ENCODE results near the gene RASA3.
A peak's percentile ranks its signal among the peaks of the same experiment; 100 is the strongest.

Gene RASA3

DNA sequence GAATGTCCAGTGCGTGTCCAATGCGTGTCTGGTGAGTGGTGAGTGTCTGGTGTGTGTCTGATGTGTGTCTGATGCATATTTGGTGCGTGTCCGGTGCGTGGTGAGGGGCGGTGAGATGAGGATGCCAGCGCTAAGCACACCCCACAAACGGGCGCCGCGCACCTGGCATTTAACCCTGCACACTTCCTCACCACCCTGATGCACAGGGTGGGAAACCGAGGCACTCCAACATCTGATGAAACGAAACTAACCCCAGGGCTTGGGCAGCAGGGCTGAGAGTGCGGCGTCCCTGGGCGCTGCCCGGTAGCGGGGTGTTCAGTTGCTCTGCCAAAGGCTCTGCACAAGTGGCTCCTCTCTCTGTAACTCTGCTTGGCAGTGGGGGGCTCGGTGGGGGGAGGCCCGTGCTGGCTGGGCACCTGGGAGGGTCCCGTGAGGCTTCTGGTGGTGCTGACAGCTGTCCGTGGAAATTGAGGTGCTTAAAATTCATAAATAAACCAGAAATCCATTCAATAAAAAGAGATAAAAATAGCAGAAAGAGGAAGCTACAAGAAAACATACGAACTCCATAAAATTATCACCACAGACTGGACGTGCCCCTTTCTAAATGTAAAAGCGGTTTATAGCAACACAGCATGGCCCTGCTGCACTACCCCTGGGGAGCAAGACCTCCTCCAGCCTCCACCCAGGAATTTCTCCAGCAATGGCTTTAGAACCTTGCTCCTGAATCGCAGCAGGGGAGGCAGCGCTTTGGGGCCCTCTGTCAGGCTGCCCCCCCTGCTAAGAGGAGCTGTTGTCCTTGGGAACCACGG lies 76.0 kb downstream of the RASA3 start:
- DNase-seq (ENCODE audit: low read depth, low spot score), result no peak

GRCh38 chr13:114055766-114056165 lies 76.7 kb downstream of the RASA3 start:
- DNase-seq (ENCODE audit: low read depth, low spot score), result no peak

- no peak for DNase-seq (ENCODE audit: low read depth, low spot score)
Observed at GRCh38 chr13:114054830-114055439, 77.5 kb downstream of the RASA3 start.

DNA sequence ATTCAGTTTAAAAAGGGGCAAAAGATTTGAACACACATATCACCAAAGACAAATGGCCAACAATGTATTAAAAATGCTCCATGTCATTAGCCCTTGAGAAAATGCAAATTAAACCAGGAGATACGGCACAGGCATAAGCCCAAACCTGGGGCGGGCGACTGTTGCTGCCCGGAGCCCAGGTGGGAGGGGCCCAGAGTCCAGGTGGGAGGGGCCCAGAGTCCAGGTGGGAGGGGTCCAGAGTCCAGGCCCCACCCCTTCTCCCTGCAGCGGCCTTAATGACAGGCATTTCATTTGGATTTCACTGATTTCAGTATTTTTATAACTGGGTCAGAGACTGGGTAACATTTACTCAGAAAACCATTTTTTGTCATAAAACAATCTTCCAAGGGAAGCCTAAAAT lies 78.2 kb downstream of the RASA3 start:
- no peak for DNase-seq (ENCODE audit: low read depth, low spot score)

DNA sequence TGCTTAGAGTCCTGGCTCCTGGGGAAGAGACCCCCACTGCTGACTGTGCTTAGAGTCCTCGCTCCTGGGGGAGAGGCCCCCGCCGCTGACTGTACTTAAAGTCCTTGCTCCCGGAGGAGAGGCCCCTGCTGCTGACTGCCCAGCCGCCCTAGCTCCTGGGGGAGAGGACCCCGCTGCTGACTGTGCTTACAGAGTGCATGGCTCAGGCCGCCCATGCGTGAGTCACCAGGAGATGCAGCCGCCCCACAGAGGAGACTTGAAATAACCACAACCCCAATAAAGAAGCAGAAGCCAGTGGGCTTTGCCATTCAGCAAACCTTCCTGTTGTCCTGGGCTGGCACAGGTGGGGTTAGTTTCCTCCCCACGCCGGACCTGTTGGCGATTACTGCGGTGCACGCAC lies 79.4 kb downstream of the RASA3 start:
- DNase-seq (ENCODE audit: low read depth, low spot score), result no peak

DNA sequence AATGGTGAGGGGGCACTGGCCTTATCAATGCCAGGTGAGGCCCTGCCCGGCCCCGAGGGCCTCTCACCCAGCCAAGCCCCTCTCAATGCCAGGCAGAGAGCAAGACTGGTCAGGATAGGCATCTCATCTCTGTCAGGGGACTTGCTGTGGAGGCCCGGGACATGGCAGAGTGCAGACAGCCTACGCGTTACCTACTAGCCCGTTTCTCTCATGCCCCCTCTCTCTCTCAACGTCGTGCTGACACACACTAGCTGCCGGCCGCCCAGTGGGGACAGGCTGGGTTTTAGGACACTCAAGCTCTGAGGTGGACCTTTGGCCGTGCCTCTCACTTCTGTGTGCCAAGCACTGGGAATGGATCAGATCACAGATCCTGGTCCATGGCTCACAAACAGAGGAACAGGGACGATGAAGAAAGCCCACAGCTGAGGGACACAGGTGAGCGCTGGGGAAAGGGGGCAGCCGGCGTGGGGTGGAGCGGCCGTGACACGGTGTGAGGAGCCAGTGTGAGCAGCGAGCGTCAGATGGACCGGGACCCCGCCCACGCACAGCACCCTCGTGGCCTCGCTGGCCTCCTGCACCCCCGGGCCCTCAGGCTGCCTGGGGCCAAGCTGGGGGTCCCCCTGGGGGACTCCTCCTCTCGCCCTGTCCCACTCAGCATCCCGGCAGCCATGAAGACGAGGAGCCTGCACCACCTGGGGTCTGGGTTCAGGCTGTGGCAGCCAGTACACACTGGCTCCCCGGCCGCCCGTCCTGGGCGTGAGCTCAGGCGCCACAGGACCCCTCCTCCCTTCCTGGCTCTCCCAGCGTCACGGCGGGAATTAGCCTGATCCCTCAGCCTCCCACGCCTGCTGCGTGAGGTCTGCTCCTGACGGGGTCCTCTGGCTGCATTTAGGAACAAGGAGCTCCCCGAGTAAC lies 81.6 kb downstream of the RASA3 start:
- no peak for DNase-seq (ENCODE audit: low read depth, low spot score)

- no peak for DNase-seq (ENCODE audit: low read depth, low spot score)
Observed at GRCh38 chr13:114049626-114050101, 82.8 kb downstream of the RASA3 start.

DNA sequence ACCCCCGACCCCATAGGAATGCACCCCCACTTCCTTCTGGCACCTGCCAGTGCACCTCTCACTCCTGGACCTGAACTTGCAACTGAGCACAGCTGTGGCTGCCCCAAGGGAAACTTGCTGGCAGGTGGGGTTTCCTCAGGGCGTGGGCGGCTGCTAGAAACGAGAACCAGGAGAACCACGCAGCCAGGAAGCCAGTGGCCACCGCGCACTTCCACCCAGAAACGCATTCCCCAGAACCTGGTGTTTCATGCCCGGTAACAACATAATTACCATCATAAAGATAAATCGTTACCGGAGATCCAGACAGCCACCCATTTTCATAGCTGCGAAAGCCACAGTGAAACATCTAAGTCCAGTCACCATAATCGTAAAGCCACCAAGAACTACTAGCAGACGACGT lies 83.4 kb downstream of the RASA3 start:
- DNase-seq (ENCODE audit: low read depth, low spot score), result peak; percentile 37

- DNase-seq (ENCODE audit: low read depth, low spot score), result no peak
Observed at GRCh38 chr13:114048443-114048842, 84.0 kb downstream of the RASA3 start.

DNA sequence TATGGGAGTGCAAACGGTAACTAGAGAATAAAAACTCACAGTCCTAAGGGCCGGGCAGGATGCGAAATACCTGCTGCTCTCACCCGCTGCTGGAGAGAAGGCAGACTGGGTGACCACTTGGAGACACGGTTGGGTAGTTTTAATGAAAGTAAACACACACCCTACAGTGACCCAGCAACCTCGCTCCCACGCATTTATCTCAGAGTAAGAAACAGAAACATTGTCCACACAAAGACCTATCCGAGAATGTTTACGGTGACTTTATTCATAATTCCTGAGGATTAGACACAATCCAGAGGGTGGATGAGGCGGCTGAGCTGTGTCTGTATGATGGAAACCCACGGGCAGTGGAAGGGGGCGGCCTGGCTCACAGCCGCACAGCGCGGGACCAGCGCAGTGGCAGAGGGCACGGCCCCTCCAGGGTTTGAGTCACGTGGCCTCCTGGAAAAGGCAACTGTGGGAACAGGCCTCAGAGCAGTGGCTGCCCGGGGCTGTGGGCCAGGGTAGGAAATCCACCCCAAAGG lies 85.0 kb downstream of the RASA3 start:
- DNase-seq (ENCODE audit: low read depth, low spot score), result no peak

- DNase-seq (ENCODE audit: low read depth, low spot score), result no peak
Observed at GRCh38 chr13:114046431-114046975, 85.9 kb downstream of the RASA3 start.

DNA sequence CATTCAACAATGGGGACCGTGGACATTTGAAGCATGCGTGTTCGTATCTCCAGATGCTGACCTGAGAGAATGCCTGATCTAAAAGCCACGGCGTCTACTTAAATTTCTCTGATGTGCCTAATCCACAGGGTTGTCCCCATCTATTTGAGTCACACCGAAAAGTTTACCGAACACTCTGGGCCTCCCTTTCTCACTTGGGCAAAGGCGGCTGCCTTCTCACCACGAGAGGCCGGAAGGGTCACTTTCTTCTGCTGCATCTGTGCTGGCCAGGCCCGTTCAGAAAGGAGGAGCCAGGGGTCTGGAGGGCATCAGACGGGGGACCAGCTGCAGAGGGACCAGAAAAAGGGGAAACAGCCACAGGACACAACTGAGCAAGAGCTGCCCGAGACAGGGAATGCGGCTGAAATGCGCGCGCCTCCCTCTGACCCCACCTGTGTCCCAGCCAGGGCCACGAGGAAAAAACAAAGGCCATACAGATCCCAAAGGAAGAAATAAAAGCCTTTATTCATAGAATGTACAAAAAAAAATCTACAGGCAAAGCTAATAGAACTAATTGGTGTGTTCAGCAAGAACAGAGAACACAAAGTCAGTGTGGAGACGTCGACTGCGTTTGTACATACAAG lies 87.2 kb downstream of the RASA3 start:
- no peak for DNase-seq (ENCODE audit: low read depth, low spot score)

- no peak for DNase-seq (ENCODE audit: low read depth, low spot score)
Observed at GRCh38 chr13:114044486-114044885, 87.9 kb downstream of the RASA3 start.

GRCh38 chr13:114043421-114044053 lies 88.9 kb downstream of the RASA3 start:
- no peak for DNase-seq (ENCODE audit: low read depth, low spot score)

GRCh38 chr13:114042066-114042815 lies 90.2 kb downstream of the RASA3 start:
- no peak for DNase-seq (ENCODE audit: low read depth, low spot score)

GRCh38 chr13:114041493-114041892 lies 90.9 kb downstream of the RASA3 start:
- no peak for DNase-seq (ENCODE audit: low read depth, low spot score)

- no peak for DNase-seq (ENCODE audit: low read depth, low spot score)
Observed at GRCh38 chr13:114039471-114040141, 92.8 kb downstream of the RASA3 start.

GRCh38 chr13:114038900-114039299 lies 93.5 kb downstream of the RASA3 start:
- DNase-seq (ENCODE audit: low read depth, low spot score), result no peak

DNA sequence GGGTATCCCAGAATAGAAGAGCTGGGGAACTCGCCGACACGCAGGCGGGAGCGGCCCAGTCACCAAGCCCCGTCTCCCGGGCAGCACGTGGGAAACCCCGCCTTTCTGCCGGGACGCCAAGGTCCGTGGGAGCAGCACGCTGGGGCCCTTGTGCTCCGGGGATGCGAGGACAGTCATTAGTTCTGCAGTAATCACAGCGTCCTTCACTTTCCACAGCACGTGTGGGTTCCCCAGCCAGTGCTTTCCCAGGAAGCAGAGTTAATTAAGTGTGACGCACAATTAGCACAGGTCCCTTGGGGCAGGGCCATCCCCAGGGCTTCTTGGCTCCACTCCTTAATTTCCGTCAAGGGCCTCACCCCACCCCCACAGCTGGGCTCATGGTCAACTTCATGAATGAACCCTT lies 94.2 kb downstream of the RASA3 start:
- no peak for DNase-seq (ENCODE audit: low read depth, low spot score)
